WTC11 (cell line): Measurements from ENCODE around the gene PHACTR3. TPM values are rescaled to one million over a fixed set of nuclear protein-coding genes. Genes with fewer than 3 reads are reported as not detected.

Experiments
- ATAC-seq: fragments of 200-7000 bp; cut with Tn5 transposase; 2 replicates; pipeline ENCODE4 v1.10.0; 2021; ENCODE audit warnings: mild to moderate bottlenecking, moderate library complexity
- CTCF ChIA-PET: fragments of 300-600 bp; sonication (Branson Sonifier 250); formaldehyde crosslinking; loops from one replicate; lab custom pipeline; 2021; ENCODE audit warnings: antibody characterized with exemption; lab: Charles Lee
- POLR2A ChIA-PET: fragments of 350-600 bp; sonication (Branson Sonifier 250); formaldehyde crosslinking; loops from one replicate; lab custom pipeline; 2021; ENCODE audit warnings: antibody characterized with exemption; lab: Charles Lee
- DNase-seq: peaks from one replicate; pipeline ENCODE4 v3.0.0; 2021; ENCODE audit warnings: low spot score
- H3K27ac Mint-ChIP-seq: 2 replicates; pipeline ENCODE4 v1.8.0; 2021; ENCODE audit warnings: mixed read lengths
- H3K27me3 Mint-ChIP-seq: 2 replicates; pipeline ENCODE4 v1.8.0; 2021; ENCODE audit warnings: low read depth, mild to moderate bottlenecking, moderate library complexity, mixed read lengths
- H3K36me3 Mint-ChIP-seq: 2 replicates; pipeline ENCODE4 v1.8.0; 2021; ENCODE audit warnings: mixed read lengths
- H3K4me1 Mint-ChIP-seq: 2 replicates; pipeline ENCODE4 v1.8.0; 2022; ENCODE audit warnings: mixed read lengths
- H3K4me3 Mint-ChIP-seq: 2 replicates; pipeline ENCODE4 v1.8.0; 2021; ENCODE audit warnings: mild to moderate bottlenecking, moderate library complexity, mixed read lengths
- H3K9me3 Mint-ChIP-seq: 2 replicates; pipeline ENCODE4 v1.8.0; 2021; ENCODE audit warnings: mixed read lengths
- ATF1 ChIP-seq: sonication (generic); formaldehyde crosslinking; IDR thresholded peaks from 2 replicates; pipeline ENCODE4 v1.8.1; 2023; ENCODE audit warnings: mild to moderate bottlenecking, moderate library complexity, missing genetic modification reagents
- CREB1 ChIP-seq: sonication (generic); formaldehyde crosslinking; IDR thresholded peaks from 2 replicates; pipeline ENCODE4 v1.8.0; 2023; ENCODE audit warnings: mild to moderate bottlenecking, missing genetic modification reagents
- ELF4 ChIP-seq: sonication (generic); formaldehyde crosslinking; IDR thresholded peaks from 2 replicates; pipeline ENCODE4 v1.8.1; 2022; ENCODE audit warnings: low read depth, mild to moderate bottlenecking, moderate library complexity, missing genetic modification reagents
- ESRRA ChIP-seq: sonication (generic); formaldehyde crosslinking; IDR thresholded peaks from 2 replicates; pipeline ENCODE4 v1.8.1; 2022; ENCODE audit warnings: mild to moderate bottlenecking, missing genetic modification reagents, borderline replicate concordance
- FOXP1 ChIP-seq: sonication (generic); formaldehyde crosslinking; IDR thresholded peaks from 2 replicates; pipeline ENCODE4 v1.8.0; 2022; ENCODE audit warnings: missing genetic modification reagents, mild to moderate bottlenecking, moderate library complexity, borderline replicate concordance
- GABPB1 ChIP-seq: sonication (generic); formaldehyde crosslinking; IDR thresholded peaks from 2 replicates; pipeline ENCODE4 v1.8.1; 2023; ENCODE audit warnings: mild to moderate bottlenecking, missing genetic modification reagents
- HMGA2 ChIP-seq: fragments of 250-450 bp; sonication (Bioruptor Pico); IDR thresholded peaks from 2 replicates; pipeline ENCODE4 v1.4.0; 2021; ENCODE audit warnings: mild to moderate bottlenecking, moderate library complexity
- JUN ChIP-seq: sonication (generic); formaldehyde crosslinking; IDR thresholded peaks from 2 replicates; pipeline ENCODE4 v1.8.0; 2023; ENCODE audit warnings: mild to moderate bottlenecking, missing genetic modification reagents
- MLX ChIP-seq: sonication (generic); formaldehyde crosslinking; IDR thresholded peaks from 2 replicates; pipeline ENCODE4 v1.8.1; 2023; ENCODE audit warnings: mild to moderate bottlenecking, missing genetic modification reagents, moderate library complexity
- MXD4 ChIP-seq: fragments of 250-450 bp; sonication (Bioruptor Pico); IDR thresholded peaks from 2 replicates; pipeline ENCODE4 v1.8.0; 2021; ENCODE audit warnings: mild to moderate bottlenecking, moderate library complexity, borderline replicate concordance
- NR1H2 ChIP-seq: sonication (generic); formaldehyde crosslinking; IDR thresholded peaks from 2 replicates; pipeline ENCODE4 v1.9.0; 2021; ENCODE audit warnings: mild to moderate bottlenecking, moderate library complexity, missing genetic modification reagents
- NR2C2 ChIP-seq: sonication (generic); formaldehyde crosslinking; IDR thresholded peaks from 2 replicates; pipeline ENCODE4 v1.8.0; 2022; ENCODE audit warnings: mild to moderate bottlenecking, missing genetic modification reagents
- PREB ChIP-seq: sonication (generic); formaldehyde crosslinking; IDR thresholded peaks from 2 replicates; pipeline ENCODE4 v1.8.1; 2022; ENCODE audit warnings: mild to moderate bottlenecking, missing genetic modification reagents, moderate library complexity, borderline replicate concordance
- RELA ChIP-seq: sonication (generic); formaldehyde crosslinking; IDR thresholded peaks from 2 replicates; pipeline ENCODE4 v1.8.1; 2022; ENCODE audit warnings: missing genetic modification reagents, mild to moderate bottlenecking, borderline replicate concordance
- STAT6 ChIP-seq: sonication (generic); formaldehyde crosslinking; conservative IDR thresholded peaks from 2 replicates; pipeline ENCODE4 v1.8.1; 2023; ENCODE audit warnings: mild to moderate bottlenecking, low read depth, missing genetic modification reagents, moderate library complexity
- TEAD1 ChIP-seq: sonication (generic); formaldehyde crosslinking; IDR thresholded peaks from 2 replicates; pipeline ENCODE4 v1.8.0; 2022; ENCODE audit warnings: mild to moderate bottlenecking, missing genetic modification reagents
- ZMAT4 ChIP-seq: fragments of 250-450 bp; sonication (Bioruptor Pico); IDR thresholded peaks from 2 replicates; pipeline ENCODE4 v1.9.0; 2021; ENCODE audit warnings: mild to moderate bottlenecking
- ZNF232 ChIP-seq: sonication (generic); formaldehyde crosslinking; IDR thresholded peaks from 2 replicates; pipeline ENCODE4 v1.8.0; 2022; ENCODE audit warnings: mild to moderate bottlenecking, missing genetic modification reagents
- ZNF317 ChIP-seq: sonication (generic); formaldehyde crosslinking; IDR thresholded peaks from 2 replicates; pipeline ENCODE4 v1.8.1; 2023; ENCODE audit warnings: low read depth, mild to moderate bottlenecking, moderate library complexity, missing genetic modification reagents, borderline replicate concordance
- ZNF671 ChIP-seq: fragments of 250-450 bp; sonication (Bioruptor Pico); IDR thresholded peaks from 2 replicates; pipeline ENCODE4 v1.8.0; 2021; ENCODE audit warnings: mild to moderate bottlenecking
- total RNA-seq: library from RNA; stranded (reverse); gene quantifications from 3 replicates; pipeline ENCODE4 v1.2.3, GENCODE V29; 2021
- TF ChIP-seq, protein P1 (sequence below): sonication (generic); formaldehyde crosslinking; IDR thresholded peaks from 2 replicates; pipeline ENCODE4 v1.8.0; 2023; ENCODE audit warnings: missing genetic modification reagents
- TF ChIP-seq, protein P2 (sequence below): sonication (generic); formaldehyde crosslinking; IDR thresholded peaks from 2 replicates; pipeline ENCODE4 v1.8.1; 2022; ENCODE audit warnings: mild to moderate bottlenecking, moderate library complexity, missing genetic modification reagents

The PHACTR3 gene
- total RNA-seq, 1 experiment from 2014 or later: 0.28 TPM

GRCh38 chr20:59693587-59693986, 89.2 kb downstream of the PHACTR3 start:
- peaks cover 47% of the 10 kb centered on the region for H3K27me3 Mint-ChIP-seq

DNA sequence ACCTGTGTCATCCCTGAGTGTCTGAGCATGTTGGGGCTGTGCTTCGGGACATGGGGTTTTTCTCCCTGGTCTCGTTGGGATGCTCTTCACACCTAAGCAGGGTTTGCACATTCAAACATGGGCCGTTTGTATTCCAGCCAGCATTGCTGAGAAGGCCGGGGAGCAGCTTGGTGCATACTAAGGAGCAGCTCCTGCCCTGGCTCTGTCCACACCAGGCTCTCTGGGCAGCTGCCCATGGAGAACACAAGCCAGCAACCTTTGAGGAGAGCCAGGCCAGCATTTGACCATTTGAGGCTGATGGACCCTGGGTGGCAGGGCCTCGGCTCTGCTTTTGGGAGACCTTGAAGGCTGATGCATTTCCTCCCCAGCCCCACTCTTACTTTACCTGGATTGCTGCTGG, 92.1 kb downstream of the PHACTR3 start:
- peaks cover 58% of the 10 kb centered on the region for H3K27me3 Mint-ChIP-seq
- H3K27ac Mint-ChIP-seq: no peak overlapping the region
- H3K36me3 Mint-ChIP-seq: no peaks in the 10 kb centered on the region
- no peak overlapping the region for H3K4me3 Mint-ChIP-seq
- DNase-seq: no peak
- POLR2A ChIA-PET: no interaction called here
- H3K4me1 Mint-ChIP-seq: no peaks in the 10 kb centered on the region
- ATAC-seq: no peak
- TF ChIP-seq ZMAT4: no peak
- no peak for TF ChIP-seq ZNF671 (CRISPR knock-in tag)
- TF ChIP-seq FOXP1: no peak
- no peak for TF ChIP-seq MXD4 (CRISPR knock-in tag)
- TF ChIP-seq GABPB1: no peak
- TF ChIP-seq, protein P1, sequence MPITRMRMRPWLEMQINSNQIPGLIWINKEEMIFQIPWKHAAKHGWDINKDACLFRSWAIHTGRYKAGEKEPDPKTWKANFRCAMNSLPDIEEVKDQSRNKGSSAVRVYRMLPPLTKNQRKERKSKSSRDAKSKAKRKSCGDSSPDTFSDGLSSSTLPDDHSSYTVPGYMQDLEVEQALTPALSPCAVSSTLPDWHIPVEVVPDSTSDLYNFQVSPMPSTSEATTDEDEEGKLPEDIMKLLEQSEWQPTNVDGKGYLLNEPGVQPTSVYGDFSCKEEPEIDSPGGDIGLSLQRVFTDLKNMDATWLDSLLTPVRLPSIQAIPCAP (CRISPR knock-in tag): no peak
- no peak for TF ChIP-seq ATF1 (CRISPR knock-in tag)
- no peak for TF ChIP-seq NR2C2
- TF ChIP-seq ZNF232 (CRISPR knock-in tag): no peak
- no peaks in the 10 kb centered on the region for H3K9me3 Mint-ChIP-seq
- CTCF ChIA-PET: interaction anchor here (1.7 kb wide), 1 partner anchor 9 kb away, joined by 4 read pairs; no protein-coding TSS in a partner anchor

More at GRCh38 chr20:59693587-59693986, 89.2 kb downstream of the PHACTR3 start:
- Mint-ChIP-seq H3K9me3 (peaks cover 9% of the 10 kb centered on the region; the same call in 1 of the 2 replicates), H3K27ac (no peak overlapping the region), H3K4me3 (no peak overlapping the region), H3K4me1 (no peaks in the 10 kb centered on the region), H3K36me3 (no peaks in the 10 kb centered on the region)
- TF ChIP-seq MLX (CRISPR knock-in tag) (no peak), ESRRA (CRISPR knock-in tag) (no peak), JUN (CRISPR knock-in tag) (no peak), ZNF671 (CRISPR knock-in tag) (no peak), ATF1 (CRISPR knock-in tag) (no peak), MXD4 (CRISPR knock-in tag) (no peak), GABPB1 (no peak), CREB1 (CRISPR knock-in tag) (no peak), PREB (no peak), TEAD1 (CRISPR knock-in tag) (no peak), ELF4 (CRISPR knock-in tag) (no peak), ZNF317 (CRISPR knock-in tag) (no peak)
- DNase-seq (no peak), ATAC-seq (no peak)
- ChIA-PET POLR2A (no interaction called here), CTCF (no interaction called here)

- POLR2A ChIA-PET: no interaction called here
- CTCF ChIA-PET: interaction anchor here (1.7 kb wide), 1 partner anchor 8 kb away, joined by 4 read pairs; no protein-coding TSS in a partner anchor
- no peaks in the 10 kb centered on the region for H3K4me1 Mint-ChIP-seq
- TF ChIP-seq NR1H2 (no peak), RELA (CRISPR knock-in tag) (no peak), STAT6 (no peak), HMGA2 (no peak), GABPB1 (peak; percentile 80)
- TF ChIP-seq, protein P2, sequence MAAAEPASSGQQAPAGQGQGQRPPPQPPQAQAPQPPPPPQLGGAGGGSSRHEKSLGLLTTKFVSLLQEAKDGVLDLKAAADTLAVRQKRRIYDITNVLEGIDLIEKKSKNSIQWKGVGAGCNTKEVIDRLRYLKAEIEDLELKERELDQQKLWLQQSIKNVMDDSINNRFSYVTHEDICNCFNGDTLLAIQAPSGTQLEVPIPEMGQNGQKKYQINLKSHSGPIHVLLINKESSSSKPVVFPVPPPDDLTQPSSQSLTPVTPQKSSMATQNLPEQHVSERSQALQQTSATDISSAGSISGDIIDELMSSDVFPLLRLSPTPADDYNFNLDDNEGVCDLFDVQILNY: no peak
- H3K4me3 Mint-ChIP-seq: no peak overlapping the region
- peaks cover 62% of the 10 kb centered on the region for H3K27me3 Mint-ChIP-seq
- no peaks in the 10 kb centered on the region for H3K9me3 Mint-ChIP-seq
- DNase-seq: no peak
- H3K36me3 Mint-ChIP-seq: no peaks in the 10 kb centered on the region
- H3K27ac Mint-ChIP-seq: no peak overlapping the region
- ATAC-seq: no peak
Observed at GRCh38 chr20:59697068-59697467, 92.7 kb downstream of the PHACTR3 start.
